GM21529 (cell line): ENCODE measurements around the gene IGDCC3.

Experiments
- ATAC-seq: cut with Tn5 transposase; IDR thresholded peaks from one replicate; pipeline ENCODE4 v1.9.1; 2021; ENCODE audit not compliant: unreplicated experiment

The IGDCC3 gene

DNA sequence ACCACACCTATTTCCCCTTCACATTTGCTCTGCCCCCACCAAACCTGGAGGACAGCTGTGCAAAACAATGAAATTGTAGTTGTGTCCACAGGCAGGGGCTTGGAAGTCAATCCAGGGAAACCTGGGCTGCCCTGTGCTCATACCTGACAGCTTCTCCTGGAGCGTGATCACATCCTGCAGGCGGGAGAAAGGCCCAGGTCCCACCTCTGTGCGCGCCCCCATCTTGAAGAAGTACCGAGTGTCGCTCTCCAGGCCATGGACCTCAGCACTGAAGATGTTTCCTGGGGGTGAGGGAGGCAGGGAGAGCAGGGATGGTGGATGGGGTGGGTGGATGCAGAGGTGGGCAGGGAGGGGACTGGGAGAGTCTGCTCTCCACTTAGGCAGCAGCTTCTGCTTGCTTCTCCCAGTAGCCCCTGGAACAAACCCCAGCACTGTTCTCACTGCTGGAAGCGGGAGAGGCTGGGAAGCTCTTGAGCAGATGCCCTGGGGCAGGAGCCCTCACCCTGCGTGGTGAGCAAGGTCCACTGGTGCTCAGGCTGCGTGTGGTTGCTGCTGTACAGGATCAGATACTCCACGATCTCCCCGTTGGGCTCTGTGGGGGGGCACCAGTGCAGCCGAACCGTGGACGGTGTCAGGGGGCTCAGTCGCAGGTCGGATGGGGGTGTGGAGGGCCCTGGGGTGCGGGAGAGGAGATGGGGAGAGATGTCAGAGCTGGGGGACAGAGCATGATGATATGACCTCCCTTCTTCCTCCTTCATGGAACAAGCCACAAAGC, 10.7 kb upstream of the IGDCC3 start:
- no peak for ATAC-seq

DNA sequence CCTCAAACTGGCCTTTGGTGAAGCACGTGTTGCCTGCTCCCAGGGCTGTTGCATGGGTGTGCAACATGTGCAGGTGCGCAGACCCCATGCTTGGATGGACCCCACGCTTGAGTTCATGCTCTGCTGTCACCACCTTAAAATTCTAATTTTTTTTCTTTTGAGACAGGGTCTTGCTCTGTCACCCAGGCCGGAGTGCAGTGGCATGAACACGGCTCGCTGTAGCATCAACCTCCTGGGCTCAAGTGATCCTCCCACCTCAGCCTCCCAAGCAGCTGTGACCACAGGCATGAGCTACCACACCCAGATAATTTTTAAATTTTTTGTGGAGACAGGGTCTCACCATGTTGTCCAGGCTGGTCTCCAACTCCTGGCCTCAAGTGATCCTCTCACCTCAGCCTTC, 9.1 kb upstream of the IGDCC3 start:
- ATAC-seq, result no peak

DNA sequence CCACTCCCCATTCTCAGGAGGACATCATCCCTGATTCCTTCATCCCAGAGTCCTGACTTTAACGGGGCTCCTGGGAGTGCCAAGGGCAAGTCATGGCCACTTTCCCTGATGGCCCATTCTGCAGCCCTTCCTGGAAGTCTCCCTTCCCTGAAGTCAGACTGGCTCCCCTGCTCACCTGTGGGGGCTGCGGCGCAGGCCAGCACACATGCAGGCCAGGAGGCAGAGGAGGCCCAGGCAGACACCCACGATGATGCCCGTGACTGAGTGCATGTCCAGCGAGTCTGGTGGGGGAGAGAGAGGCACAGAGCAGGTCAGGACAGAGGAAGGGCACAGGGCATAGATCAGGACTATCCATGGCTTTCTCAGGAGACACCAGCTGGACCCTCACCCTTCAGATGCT, 8.6 kb upstream of the IGDCC3 start:
- no peak for ATAC-seq

DNA sequence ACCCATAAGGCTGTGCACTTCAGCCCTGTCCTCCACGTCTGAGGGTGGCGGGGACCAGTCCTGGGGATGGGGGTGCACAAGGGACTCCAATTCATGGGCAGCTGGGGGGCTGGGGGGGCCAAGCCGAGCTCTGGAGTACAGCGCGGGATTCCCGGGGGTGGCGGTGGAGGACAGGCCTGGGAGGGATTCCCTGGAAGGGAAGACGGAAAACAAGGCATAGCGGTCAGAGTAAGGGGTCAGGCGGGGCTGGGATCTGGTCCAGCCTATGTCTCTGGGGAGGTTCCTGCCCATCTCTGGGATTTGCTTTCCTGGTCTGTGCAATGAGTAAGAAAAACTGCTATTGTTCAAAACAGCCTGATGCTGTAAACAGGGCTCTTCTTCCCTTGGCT, 8.1 kb upstream of the IGDCC3 start:
- ATAC-seq, result no peak

DNA sequence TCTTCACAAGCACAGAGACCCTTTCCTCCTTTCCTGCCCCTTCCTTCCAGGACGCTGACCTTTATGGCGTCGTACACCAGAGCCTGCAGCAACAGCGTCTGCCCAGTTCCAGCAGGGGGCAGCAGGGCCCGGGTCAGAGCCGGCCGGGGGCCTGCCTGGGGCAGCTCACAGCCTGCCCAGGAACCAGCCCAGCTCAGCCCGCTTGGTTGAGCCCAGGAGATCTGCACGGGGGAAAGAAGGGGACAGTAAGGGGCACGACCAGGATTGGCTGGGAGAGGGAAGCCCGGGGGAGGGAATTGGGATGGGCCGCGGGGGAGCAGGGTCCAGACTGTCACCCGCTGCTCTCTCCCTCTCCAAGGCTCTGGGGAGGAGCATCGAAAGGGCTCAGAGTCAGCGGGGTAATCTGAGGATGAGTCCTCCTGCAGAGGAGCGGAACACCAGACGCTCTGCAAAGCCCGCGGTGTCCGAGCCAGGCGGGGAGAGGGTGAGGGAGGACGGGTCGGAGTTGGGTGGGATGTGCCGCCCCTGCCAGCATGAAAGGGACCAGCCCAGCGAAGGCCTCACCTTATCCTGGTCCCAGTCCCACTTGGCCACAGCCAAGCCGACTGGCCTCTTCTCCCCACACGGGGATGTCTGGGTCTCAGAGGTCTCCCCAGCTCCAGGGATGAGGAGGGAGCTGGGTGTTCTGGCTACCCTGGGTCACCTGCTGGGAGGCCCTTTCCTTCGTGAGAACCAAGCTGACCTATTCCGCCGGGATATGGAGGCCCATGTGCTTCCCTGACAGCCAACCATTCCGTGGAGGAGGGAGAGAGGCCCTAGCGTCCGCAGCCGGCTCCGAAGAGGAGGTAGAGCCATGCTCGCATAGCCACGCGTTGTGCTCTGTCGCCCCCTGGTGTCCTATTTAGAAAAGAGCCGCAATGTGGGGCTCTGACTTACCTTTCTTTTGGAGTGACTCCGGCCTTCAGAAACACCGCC, 7.4 kb upstream of the IGDCC3 start:
- no peak for ATAC-seq

DNA sequence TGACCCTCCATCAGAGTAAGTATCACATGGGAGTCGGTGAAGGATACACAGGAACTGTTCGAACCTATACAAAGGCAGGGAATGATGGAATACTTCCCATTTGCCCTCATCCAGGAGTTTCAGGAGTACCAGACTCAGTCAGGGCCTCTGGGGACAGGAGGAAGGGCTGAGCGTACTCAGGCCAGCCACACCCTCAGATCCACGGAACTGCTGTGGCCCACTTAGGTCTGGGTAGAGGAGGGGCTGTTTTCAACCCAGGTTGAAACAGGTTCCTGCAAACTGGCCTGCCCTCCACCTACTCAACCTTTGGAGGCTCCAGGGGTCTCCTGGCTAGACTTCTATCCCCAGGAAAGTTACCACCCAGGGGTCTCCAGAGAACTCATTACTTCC, 6.7 kb upstream of the IGDCC3 start:
- ATAC-seq, result no peak

DNA sequence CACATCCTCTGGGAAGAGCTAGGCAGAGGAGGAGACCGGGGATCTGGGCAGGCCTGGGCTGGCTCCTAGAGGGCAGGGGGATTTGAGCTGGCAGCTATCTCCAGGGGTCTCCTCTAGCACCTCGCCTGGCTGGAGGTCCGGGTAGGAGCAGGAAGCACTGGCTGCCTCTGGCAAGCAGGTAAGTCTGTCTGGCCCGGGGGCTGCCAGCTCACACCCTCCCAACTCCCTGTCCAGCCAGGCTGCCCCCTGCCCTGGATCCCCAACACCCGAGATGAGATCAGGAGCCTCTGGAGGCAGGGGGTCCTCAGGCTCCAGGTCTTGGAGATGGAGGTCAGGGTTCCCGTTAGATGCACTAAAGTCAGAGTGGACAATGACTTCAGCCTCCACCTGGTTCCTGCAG, 6.2 kb upstream of the IGDCC3 start:
- ATAC-seq, result no peak

DNA sequence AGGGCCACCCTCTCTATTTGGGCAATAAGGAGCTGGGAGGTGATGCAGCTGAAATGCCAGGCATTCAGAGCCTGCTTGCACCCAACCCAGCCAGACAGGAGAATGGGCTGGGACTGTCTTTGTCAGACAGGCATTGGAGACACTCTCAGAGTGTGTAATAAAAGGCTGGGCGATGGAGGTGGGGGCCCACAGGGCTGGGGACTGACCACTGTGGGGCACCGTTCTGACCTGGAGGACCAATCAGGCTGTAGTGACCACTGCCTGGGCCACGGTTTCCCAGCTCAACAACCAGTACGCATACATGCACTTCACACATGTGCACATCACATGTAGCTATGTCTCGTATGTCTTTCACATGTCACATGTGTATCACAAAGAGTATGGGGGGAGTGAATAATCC, 5.7 kb upstream of the IGDCC3 start:
- no peak for ATAC-seq

DNA sequence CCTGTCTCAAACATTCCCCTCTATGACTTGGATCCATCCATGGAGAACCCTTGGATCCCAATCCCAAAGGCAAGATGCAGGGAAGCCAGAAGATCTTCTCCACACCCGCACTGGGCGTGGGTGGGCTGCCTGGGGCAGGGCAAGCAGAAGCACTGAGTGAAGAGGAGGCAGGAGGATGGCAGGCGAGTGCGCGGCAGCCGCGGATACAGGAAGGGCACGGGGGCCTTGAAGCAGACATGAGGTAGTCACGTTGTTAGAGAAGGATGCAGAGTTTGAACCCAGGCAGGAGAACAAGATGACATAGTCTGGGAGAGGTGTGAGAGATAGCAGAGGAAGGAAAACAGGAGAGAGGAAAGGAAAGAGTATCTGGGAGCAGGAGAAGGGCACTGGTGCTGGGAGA, 5.1 kb upstream of the IGDCC3 start:
- no peak for ATAC-seq

DNA sequence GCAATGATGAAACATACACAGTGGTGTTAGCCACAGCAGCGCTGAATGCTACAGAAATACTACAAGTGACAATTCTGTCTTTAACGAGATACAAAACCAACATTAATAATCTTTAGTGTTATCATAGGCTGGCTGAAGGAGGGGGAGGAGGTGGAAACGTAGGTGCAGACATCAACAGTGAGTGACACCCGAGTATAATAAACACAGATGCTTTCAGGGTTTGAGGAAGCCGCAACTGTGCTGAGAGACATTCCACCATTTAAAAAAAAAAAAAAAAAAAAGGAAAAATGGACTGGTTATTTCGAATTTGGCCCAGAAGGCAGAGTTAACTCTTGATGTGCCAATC, 4.3 kb upstream of the IGDCC3 start:
- ATAC-seq, result no peak

DNA sequence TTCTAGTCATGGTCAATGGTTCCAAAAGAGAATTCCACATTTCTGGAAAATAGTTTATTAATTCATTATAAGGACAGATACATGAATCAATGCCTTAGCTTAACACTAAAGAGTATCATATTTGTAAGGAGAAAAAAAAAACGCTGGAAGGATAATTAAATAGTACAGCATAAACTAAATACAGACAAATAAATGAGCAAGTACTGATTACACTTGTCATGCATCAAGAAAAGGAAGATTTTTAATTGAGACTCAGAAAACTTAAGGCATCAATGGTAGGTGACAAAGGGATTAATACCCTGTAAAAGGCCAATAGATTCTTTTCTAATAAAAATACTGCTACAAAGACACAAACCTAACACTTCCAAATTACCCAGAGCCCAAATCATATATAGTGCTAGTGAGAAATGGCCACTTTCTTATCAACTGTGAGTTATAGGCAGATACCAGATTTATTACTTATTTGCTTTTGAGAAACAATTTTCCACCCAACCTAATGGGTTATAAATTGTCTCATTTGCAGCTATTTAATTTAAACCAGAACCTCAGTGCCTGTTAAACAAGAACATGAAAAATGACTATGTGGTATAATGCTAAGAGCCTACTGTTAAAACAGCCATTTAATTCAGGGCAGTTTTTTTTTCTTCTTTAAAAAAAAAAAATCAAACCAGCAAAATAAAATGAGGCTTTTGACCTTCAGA, 3.8 kb upstream of the IGDCC3 start:
- no peak for ATAC-seq

DNA sequence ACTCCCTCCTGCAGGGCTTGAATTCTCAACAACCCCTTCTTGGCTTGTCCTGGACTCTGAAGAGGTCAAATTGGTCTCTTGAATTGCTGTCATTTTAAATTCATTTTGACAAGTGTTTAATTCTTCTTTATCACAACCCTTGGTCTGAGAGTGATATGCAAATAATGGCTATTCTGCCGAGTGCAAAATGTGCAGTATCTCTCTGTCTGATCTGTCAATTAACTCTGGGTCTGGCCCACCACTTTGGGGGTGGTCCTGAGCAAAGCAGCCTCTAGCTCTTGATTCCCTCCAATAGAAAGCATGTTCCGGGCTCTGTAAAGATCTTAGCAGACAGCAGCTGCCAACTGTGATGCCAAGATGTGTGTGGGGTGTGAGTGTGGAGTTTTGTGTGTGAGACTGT, 2.2 kb upstream of the IGDCC3 start:
- no peak for ATAC-seq

DNA sequence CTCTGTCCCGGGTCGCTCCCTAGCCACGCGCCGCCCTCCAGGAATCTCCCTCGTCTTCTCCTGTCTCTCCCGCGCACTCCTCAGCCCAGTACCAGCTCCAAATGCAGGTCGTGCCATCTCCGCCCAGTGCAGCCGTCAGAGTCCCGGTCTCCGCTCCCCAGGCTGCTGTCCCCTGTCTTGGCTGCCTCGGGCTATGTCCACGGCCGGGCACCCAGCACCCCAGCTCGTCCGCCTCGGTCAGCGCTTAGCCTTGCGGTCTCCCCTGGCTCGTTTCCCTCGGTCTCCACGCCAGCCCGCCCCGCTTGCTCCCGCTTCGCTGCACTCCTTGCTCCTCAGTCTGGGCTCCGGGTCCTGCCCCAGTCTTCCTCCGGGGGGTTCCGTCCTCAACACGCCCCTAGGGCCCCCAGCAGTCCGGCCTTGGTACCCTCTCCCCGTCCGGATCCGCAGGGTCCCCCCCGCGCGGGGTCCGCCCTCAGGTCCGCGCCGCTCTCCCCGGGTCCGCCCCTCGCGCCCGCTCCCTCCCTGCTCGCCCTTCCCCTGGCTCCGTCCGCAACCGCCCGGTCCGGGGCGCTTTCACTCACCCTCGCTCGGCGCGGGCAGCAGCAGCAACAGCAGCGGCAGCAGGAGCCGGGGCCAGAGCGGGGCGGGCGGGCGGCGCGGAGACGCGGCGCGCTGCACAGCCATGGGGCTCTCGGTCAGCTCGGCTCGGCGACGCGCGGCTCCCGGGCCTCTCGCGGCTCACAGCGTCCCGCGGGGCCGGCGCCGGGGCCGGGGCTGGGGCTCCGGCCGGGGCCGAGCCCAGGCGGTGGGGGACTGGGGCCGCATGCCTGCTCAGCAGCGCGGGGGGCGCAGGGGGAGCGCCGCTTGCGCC, 462 bp downstream of the IGDCC3 start:
- ATAC-seq, result no peak

DNA sequence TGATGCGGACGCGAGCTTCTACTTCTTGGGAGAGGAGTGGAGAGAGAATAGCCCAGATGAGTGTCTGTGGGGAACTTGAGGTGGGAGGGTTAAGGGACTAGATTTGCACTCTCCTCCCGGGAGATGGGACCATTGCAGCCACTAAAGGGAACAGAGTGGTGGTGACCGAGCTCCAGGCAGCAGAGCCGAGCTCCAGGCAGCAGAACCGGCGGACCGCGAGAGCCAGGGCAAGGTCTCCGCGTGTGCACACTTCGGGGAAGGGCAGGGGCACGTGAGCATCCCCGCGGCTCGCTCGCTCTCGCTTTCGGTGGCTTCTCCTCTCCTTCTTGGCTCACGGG, 1.1 kb downstream of the IGDCC3 start:
- no peak for ATAC-seq

DNA sequence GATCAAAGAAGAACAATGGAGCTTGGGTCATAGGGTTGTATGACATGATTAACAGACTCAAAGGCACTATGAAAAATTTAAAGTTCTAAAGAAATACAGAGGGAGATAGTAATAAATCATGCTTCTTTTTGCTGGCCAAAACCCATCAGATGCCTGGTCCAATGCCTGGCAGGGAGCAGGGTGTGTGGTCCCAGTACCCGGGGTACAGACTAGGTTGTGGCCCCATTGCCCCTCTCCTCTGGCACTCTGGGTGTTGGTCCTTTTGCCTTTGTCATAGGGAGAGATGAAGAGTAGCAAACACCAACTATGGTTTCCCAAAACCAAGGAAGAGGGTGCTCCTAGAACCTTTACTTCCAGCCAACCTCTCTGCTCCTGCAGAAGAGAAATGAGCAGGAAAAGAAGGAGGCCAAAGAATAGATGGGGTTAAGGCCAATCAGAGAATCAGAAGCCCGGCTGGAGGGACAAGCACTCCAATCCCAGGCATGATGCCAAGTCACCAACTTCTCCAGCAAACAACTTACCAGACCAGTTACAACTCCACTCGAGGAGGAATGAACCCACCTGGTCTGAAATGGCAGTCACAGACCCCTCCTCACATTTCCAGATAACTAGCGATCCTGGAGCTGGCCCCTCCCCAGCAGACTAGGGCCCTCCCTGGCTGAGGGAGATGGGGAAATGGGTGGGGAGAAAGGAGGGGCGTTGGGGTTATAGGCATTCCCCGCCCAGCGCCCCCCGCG, 1.8 kb downstream of the IGDCC3 start:
- ATAC-seq, result no peak

DNA sequence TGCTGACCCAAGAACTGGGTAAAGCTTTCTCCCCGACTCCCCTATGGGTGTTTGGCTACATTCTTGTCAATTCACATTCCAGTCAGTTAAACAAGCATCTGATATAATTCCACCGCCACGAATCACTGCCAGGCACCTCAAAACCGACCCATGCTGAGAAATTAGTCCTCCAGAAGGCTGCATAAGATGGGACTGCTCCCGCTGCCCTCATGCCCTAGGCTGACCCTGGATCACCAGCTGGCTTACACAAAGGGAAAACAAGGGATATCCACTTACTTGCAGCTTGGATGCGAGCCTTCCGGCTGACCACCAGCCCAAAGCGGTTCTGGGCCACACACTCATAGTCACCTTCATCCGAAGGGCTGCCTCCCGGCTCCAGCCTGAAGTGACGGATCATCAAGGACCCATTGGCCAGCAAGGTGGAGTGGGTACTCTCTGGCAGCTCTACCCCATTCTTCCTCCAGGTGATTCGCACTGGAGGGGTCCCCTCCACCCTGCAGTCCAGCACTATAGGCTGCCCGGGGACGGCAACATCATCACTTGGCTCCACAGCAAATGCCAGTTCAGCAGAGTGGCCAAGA, 2.9 kb downstream of the IGDCC3 start:
- no peak for ATAC-seq

DNA sequence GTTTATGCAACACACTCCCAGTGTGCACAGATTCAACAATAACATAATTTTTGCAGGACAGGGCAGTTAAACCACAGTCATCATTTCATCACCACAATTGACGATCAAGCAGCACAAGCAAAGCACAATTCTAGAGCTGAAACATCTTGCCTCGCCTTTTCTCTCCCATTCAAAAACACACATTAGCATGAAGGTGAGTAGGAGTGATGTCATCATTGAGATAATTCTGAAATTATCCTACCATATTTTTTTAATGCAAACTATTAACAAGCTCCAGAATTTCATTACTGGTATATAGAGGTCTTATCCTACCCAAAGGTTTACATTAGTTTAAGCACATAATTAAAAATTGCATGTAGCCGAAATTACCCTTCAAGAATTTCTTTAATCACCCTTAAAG, 3.5 kb downstream of the IGDCC3 start:
- no peak for ATAC-seq

DNA sequence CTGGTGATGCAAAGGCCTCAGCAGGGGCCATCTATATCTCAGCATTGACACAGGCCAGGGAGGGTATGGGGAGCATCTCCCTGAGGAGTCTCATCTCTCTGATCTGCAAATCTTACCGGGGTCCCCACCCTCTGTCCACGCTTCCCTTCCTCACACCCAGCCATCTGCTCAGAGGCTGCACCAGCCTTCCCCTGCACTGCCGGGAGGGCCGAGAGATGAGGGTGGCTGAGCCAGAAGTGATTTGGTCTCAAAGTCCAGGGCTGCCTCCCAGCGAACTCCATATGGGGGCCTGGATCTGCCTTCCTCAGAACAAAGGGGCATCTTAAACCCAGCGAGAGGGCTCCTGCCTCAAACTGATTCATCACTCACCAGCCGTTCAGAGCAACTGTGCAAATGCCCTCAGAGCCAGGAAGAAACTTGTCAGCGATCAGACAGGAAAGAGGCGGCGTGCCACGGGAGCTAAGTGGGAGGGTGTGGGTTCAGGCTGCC, 4.6 kb downstream of the IGDCC3 start:
- no peak for ATAC-seq

DNA sequence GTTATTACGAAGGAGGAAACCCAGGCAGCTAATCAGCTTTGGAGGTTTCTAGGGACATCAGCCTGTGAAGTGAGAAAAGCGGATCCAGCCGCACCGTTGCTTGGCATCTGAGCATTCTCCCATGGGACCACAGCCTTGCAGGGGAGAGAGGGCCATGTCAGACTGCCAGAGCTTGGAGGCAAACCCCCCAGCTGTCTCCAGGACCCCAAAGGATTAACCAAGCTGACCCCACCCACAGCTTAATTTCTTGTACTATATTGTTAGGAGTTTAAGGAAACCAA, 5.1 kb downstream of the IGDCC3 start:
- no peak for ATAC-seq
